ENCODE data around the gene ST6GALNAC2. TPM values are rescaled to one million over a fixed set of nuclear protein-coding genes. Genes with fewer than 3 reads are reported as not detected.
"Not testable (repeated sequence)": the region's sequence is repeated elsewhere in the genome, so short reads cannot be mapped to it uniquely, and the experiment has no call there.

Gene ST6GALNAC2
- total RNA-seq, 2 experiments from 2014 or later, result not detected

- intact Hi-C loops (cut with micrococcal nuclease), result no loop called here
- no peak overlapping the region for H3K27ac Mint-ChIP-seq
- H3K9me3 Mint-ChIP-seq, result no peaks in the 10 kb centered on the region
- CTCF ChIA-PET, result interaction anchor here (0.9 to 1.6 kb wide), 2 partner anchors 12 to 92 kb away, joined by 3 to 6 read pairs; no protein-coding TSS in a partner anchor
- no peak overlapping the region for H3K4me3 Mint-ChIP-seq
- no peak for DNase-seq
- H3K27me3 Mint-ChIP-seq (ENCODE audit: low read depth), result no peaks in the 10 kb centered on the region
- no peaks in the 10 kb centered on the region for H3K4me1 Mint-ChIP-seq (ENCODE audit: low read depth)
- no peaks in the 10 kb centered on the region for H3K36me3 Mint-ChIP-seq (ENCODE audit: low read depth)
Observed at GRCh38 chr17:76614912-76615617, 29.4 kb upstream of the ST6GALNAC2 start.

GRCh38 chr17:76614064-76614759 is 28.6 kb upstream of the ST6GALNAC2 start:
- CTCF ChIA-PET, result interaction anchor here (0.9 to 1.6 kb wide), 2 partner anchors 13 to 91 kb away, joined by 3 to 6 read pairs; no protein-coding TSS in a partner anchor
- DNase-seq; H3K9me3 Mint-ChIP-seq; H3K4me1 Mint-ChIP-seq (ENCODE audit: low read depth); intact Hi-C loops (cut with micrococcal nuclease); H3K27ac Mint-ChIP-seq; H3K27me3 Mint-ChIP-seq (ENCODE audit: low read depth); H3K4me3 Mint-ChIP-seq; H3K36me3 Mint-ChIP-seq (ENCODE audit: low read depth): not testable (repeated sequence)

GRCh38 chr17:76612977-76613851 is 27.6 kb upstream of the ST6GALNAC2 start:
- CTCF ChIA-PET, result interaction anchor here (1.1 to 2.6 kb wide), 4 partner anchors 11 to 90 kb away, joined by 3 to 13 read pairs (median 6); no protein-coding TSS in a partner anchor
- H3K27ac Mint-ChIP-seq, result no peak overlapping the region

GRCh38 chr17:76612465-76612864 is 26.8 kb upstream of the ST6GALNAC2 start:
- no peaks in the 10 kb centered on the region for H3K36me3 Mint-ChIP-seq (ENCODE audit: low read depth)
- no peaks in the 10 kb centered on the region for H3K27me3 Mint-ChIP-seq (ENCODE audit: low read depth)
- intact Hi-C loops (cut with micrococcal nuclease), result no loop called here
- no peaks in the 10 kb centered on the region for H3K9me3 Mint-ChIP-seq
- DNase-seq, result no peak
- no peaks in the 10 kb centered on the region for H3K4me1 Mint-ChIP-seq (ENCODE audit: low read depth)
- no peak overlapping the region for H3K4me3 Mint-ChIP-seq
- CTCF ChIA-PET, result interaction anchor here (1.1 to 2.6 kb wide), 5 partner anchors 9 to 55 kb away, joined by 3 to 13 read pairs (median 5); no protein-coding TSS in a partner anchor
- H3K27ac Mint-ChIP-seq, result no peak overlapping the region

More at GRCh38 chr17:76612977-76613851, 27.6 kb upstream of the ST6GALNAC2 start:
- Mint-ChIP-seq H3K9me3 (no peaks in the 10 kb centered on the region), H3K36me3 (ENCODE audit: low read depth) (no peaks in the 10 kb centered on the region), H3K27me3 (ENCODE audit: low read depth) (no peaks in the 10 kb centered on the region), H3K4me3 (no peak overlapping the region), H3K4me1 (ENCODE audit: low read depth) (no peaks in the 10 kb centered on the region)
- intact Hi-C loops (cut with micrococcal nuclease), result no loop called here
- DNase-seq, result no peak

- no peaks in the 10 kb centered on the region for H3K27me3 Mint-ChIP-seq (ENCODE audit: low read depth)
- CTCF ChIA-PET, result interaction anchor here (1.1 to 2.6 kb wide), 4 partner anchors 9 to 54 kb away, joined by 3 to 13 read pairs (median 4); no protein-coding TSS in a partner anchor
- no peaks in the 10 kb centered on the region for H3K36me3 Mint-ChIP-seq (ENCODE audit: low read depth)
- no peak for DNase-seq
- H3K9me3 Mint-ChIP-seq, result no peaks in the 10 kb centered on the region
- intact Hi-C loops (cut with micrococcal nuclease), result no loop called here
- H3K4me3 Mint-ChIP-seq, result no peak overlapping the region
- no peaks in the 10 kb centered on the region for H3K4me1 Mint-ChIP-seq (ENCODE audit: low read depth)
- no peak overlapping the region for H3K27ac Mint-ChIP-seq
Observed at GRCh38 chr17:76611758-76612157, 26.1 kb upstream of the ST6GALNAC2 start.

GRCh38 chr17:76611080-76611749 is 25.6 kb upstream of the ST6GALNAC2 start:
- H3K27ac Mint-ChIP-seq; intact Hi-C loops (cut with micrococcal nuclease); H3K36me3 Mint-ChIP-seq (ENCODE audit: low read depth); H3K4me1 Mint-ChIP-seq (ENCODE audit: low read depth); DNase-seq; H3K9me3 Mint-ChIP-seq; H3K27me3 Mint-ChIP-seq (ENCODE audit: low read depth); H3K4me3 Mint-ChIP-seq: not testable (repeated sequence)
- CTCF ChIA-PET, result interaction anchor here (1.1 to 2.6 kb wide), 3 partner anchors 10 to 32 kb away, joined by 3 to 13 read pairs (median 5); no protein-coding TSS in a partner anchor

- H3K27me3 Mint-ChIP-seq (ENCODE audit: low read depth); H3K4me3 Mint-ChIP-seq; H3K27ac Mint-ChIP-seq; H3K4me1 Mint-ChIP-seq (ENCODE audit: low read depth); DNase-seq; intact Hi-C loops (cut with micrococcal nuclease); H3K9me3 Mint-ChIP-seq; H3K36me3 Mint-ChIP-seq (ENCODE audit: low read depth): not testable (repeated sequence)
- CTCF ChIA-PET, result interaction anchor here (1.0 to 2.3 kb wide), 2 partner anchors 17 to 31 kb away, joined by 5 read pairs; no protein-coding TSS in a partner anchor
Observed at GRCh38 chr17:76606685-76607084, 21.0 kb upstream of the ST6GALNAC2 start.

GRCh38 chr17:76601065-76601464 is 15.4 kb upstream of the ST6GALNAC2 start:
- H3K4me1 Mint-ChIP-seq (ENCODE audit: low read depth), result peaks cover 13% of the 10 kb centered on the region
- H3K4me3 Mint-ChIP-seq, result no peak overlapping the region
- H3K36me3 Mint-ChIP-seq (ENCODE audit: low read depth), result no peaks in the 10 kb centered on the region
- H3K27ac Mint-ChIP-seq, result no peak overlapping the region
- H3K27me3 Mint-ChIP-seq (ENCODE audit: low read depth), result no peaks in the 10 kb centered on the region
- CTCF ChIA-PET, result interaction anchor here (1.5 to 1.9 kb wide), 2 partner anchors 23 to 113 kb away, joined by 3 to 9 read pairs; no protein-coding TSS in a partner anchor
- intact Hi-C loops (cut with micrococcal nuclease), result no loop called here
- H3K9me3 Mint-ChIP-seq, result no peaks in the 10 kb centered on the region
- no peak for DNase-seq

- no peaks in the 10 kb centered on the region for H3K9me3 Mint-ChIP-seq
- no peaks in the 10 kb centered on the region for H3K36me3 Mint-ChIP-seq (ENCODE audit: low read depth)
- H3K4me3 Mint-ChIP-seq, result no peak overlapping the region
- no peaks in the 10 kb centered on the region for H3K27me3 Mint-ChIP-seq (ENCODE audit: low read depth)
- CTCF ChIA-PET, result interaction anchor here (1.0 to 1.9 kb wide), 3 partner anchors 13 to 76 kb away, joined by 3 to 9 read pairs (median 5); no protein-coding TSS in a partner anchor
- intact Hi-C loops (cut with micrococcal nuclease), result no loop called here
- H3K27ac Mint-ChIP-seq, result no peak overlapping the region
- DNase-seq, result no peak
- H3K4me1 Mint-ChIP-seq (ENCODE audit: low read depth), result peaks cover 13% of the 10 kb centered on the region
Observed at GRCh38 chr17:76599694-76600460, 14.2 kb upstream of the ST6GALNAC2 start.

- intact Hi-C loops (cut with micrococcal nuclease), result no loop called here
- H3K27ac Mint-ChIP-seq, result no peak overlapping the region
- H3K4me3 Mint-ChIP-seq, result no peak overlapping the region
- H3K27me3 Mint-ChIP-seq (ENCODE audit: low read depth), result no peaks in the 10 kb centered on the region
- CTCF ChIA-PET, result interaction anchor here (0.6 to 1.4 kb wide), 3 partner anchors 12 to 31 kb away, joined by 3 to 5 read pairs (median 4); partner anchors contain the start of gene ST6GALNAC2
- H3K36me3 Mint-ChIP-seq (ENCODE audit: low read depth), result no peaks in the 10 kb centered on the region
- no peaks in the 10 kb centered on the region for H3K9me3 Mint-ChIP-seq
- peaks cover 13% of the 10 kb centered on the region for H3K4me1 Mint-ChIP-seq (ENCODE audit: low read depth)
- no peak for DNase-seq
Observed at GRCh38 chr17:76598004-76598439, 12.4 kb upstream of the ST6GALNAC2 start.

Measured in activated naive CD4-positive, alpha-beta T cell treated with anti-CD3 and anti-CD28 coated beads for 36 hours (primary cell).